CD4-positive, alpha-beta memory T cell (primary cell): Measurements from ENCODE around the gene SKIC2. TPM values are rescaled to one million over a fixed set of nuclear protein-coding genes. Genes with fewer than 3 reads are reported as not detected.
"Not testable (repeated sequence)": the region's sequence is repeated elsewhere in the genome, so short reads cannot be mapped to it uniquely, and the experiment has no call there.

Experiments used
- CTCF ChIA-PET: fragments of 350-600 bp; sonication (Branson Sonifier 250); formaldehyde crosslinking; loops from one replicate; lab custom pipeline; 2021; ENCODE audit warnings: inconsistent platforms; ENCODE audit not compliant: partially characterized antibody; lab: Charles Lee
- POLR2A ChIA-PET: fragments of 350-600 bp; sonication (Branson Sonifier 250); formaldehyde crosslinking; loops from one replicate; lab custom pipeline; 2021; ENCODE audit not compliant: partially characterized antibody; lab: Charles Lee
- DNase-seq, 5 donors: peaks; one replicate each; pipeline versions ENCODE4 v3.0.0 to v3.0.0-alpha.2; 2020 to 2022; ENCODE audit warnings: mixed read lengths in 1 of 5
- H3K27ac ChIP-seq: one replicate; pipeline ENCODE4 v1.7.0; 2013; ENCODE audit warnings: low read depth, low read length
- H3K27me3 ChIP-seq: 2 replicates; pipeline ENCODE4 v1.7.0; 2013; ENCODE audit warnings: mild to moderate bottlenecking, low read length, moderate library complexity; ENCODE audit not compliant: insufficient read depth
- H3K36me3 ChIP-seq: 2 replicates; pipeline ENCODE4 v1.7.0; 2013; ENCODE audit warnings: mild to moderate bottlenecking, low read length, moderate library complexity; ENCODE audit not compliant: insufficient read depth
- H3K4me1 ChIP-seq: 2 replicates; pipeline ENCODE4 v1.7.0; 2013; ENCODE audit warnings: mild to moderate bottlenecking, low read length, moderate library complexity; ENCODE audit not compliant: insufficient read depth
- H3K4me3 ChIP-seq, 2 donors: one replicate each; pipeline ENCODE4 v1.7.0; 2013; ENCODE audit warnings: low read length in 2 of 2, mild to moderate bottlenecking in 1 of 2
- H3K9me3 ChIP-seq, 2 donors: one replicate each; pipeline ENCODE4 v1.7.0; 2013; ENCODE audit warnings: low read length in 2 of 2, control low read depth in 1 of 2; ENCODE audit not compliant: control insufficient read depth in 1 of 2
- H3K27ac Mint-ChIP-seq, 7 donors: one replicate each; pipeline ENCODE4 v1.8.0; 2020 to 2021; ENCODE audit warnings: mixed read lengths in 7 of 7, mild to moderate bottlenecking in 6 of 7, inconsistent platforms in 3 of 7, moderate library complexity in 3 of 7
- H3K27me3 Mint-ChIP-seq, 2 donors: one replicate each; pipeline ENCODE4 v1.8.0; 2020 to 2021; ENCODE audit warnings: mixed read lengths in 2 of 2
- H3K36me3 Mint-ChIP-seq, 2 donors: one replicate each; pipeline ENCODE4 v1.8.0; 2020 to 2021; ENCODE audit warnings: mixed read lengths in 2 of 2, inconsistent platforms in 1 of 2, mild to moderate bottlenecking in 1 of 2
- H3K4me1 Mint-ChIP-seq, 4 donors: one replicate each; pipeline ENCODE4 v1.8.0; 2020 to 2021; ENCODE audit warnings: mixed read lengths in 4 of 4, mild to moderate bottlenecking in 1 of 4
- H3K4me3 Mint-ChIP-seq, 8 donors: one replicate each; pipeline ENCODE4 v1.8.0; 2020 to 2021; ENCODE audit warnings: mixed read lengths in 8 of 8, mild to moderate bottlenecking in 7 of 8, moderate library complexity in 6 of 8, inconsistent platforms in 3 of 8
- H3K9me3 Mint-ChIP-seq, 8 donors: one replicate each; pipeline ENCODE4 v1.8.0; 2020 to 2021; ENCODE audit warnings: mixed read lengths in 8 of 8, mild to moderate bottlenecking in 5 of 8, inconsistent platforms in 3 of 8, moderate library complexity in 1 of 8
- intact Hi-C: fragments of 100-400 bp; cut with micrococcal nuclease; formaldehyde crosslinking; loops from one replicate; pipeline ENCODE4 v1.15.1; 2023
- polyA plus RNA-seq, 2 donors: library from polyadenylated mRNA; unstranded; fragments of 300-500 nt; fragmentation: Illumina TruSeq; gene quantifications; one replicate each; pipeline ENCODE4 v1.2.3, GENCODE V29; 2021
- total RNA-seq, 2 experiments: library from RNA; stranded (reverse); gene quantifications; one replicate each; pipeline ENCODE4 v1.2.3, GENCODE V29; 2021

SKIC2 gene
- total and polyA plus RNA-seq, 4 experiments from 2014 or later: 21.8 to 119 (median 70.0) TPM

GRCh38 chr6:32008616-32009015 is 49.6 kb downstream of the SKIC2 start:
- H3K27me3 ChIP-seq, H3K9me3 Mint-ChIP-seq, CTCF ChIA-PET, DNase-seq, H3K4me3 ChIP-seq, H3K4me3 Mint-ChIP-seq, H3K27ac ChIP-seq, H3K9me3 ChIP-seq, H3K27ac Mint-ChIP-seq, H3K36me3 ChIP-seq, H3K27me3 Mint-ChIP-seq, H3K36me3 Mint-ChIP-seq, H3K4me1 ChIP-seq, intact Hi-C loops, POLR2A ChIA-PET: not testable (repeated sequence)
- H3K4me1 Mint-ChIP-seq: peaks cover 6 to 12% (median 8%) of the 10 kb centered on the region in 4 donors

DNA sequence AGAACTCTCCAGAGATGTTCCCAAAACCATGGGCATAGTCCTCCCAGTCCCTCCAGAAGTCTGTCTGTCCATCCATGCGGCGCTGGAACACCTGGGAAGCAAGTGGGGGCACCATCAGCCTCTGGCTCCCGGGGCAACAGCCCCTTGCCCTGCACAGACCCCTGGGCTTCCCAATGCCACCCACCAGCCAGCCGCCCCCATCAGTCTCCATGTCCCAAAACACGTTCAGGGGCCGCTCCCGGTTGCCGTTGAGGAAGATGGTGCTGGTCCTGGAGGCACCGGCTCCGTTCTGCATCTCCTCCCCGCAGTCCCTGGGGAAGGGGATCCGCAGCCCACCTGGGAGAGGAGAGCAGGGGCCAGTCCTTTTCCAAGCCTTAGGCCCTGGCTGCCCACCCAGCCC is 50.6 kb downstream of the SKIC2 start:
- H3K36me3 ChIP-seq, H3K27me3 Mint-ChIP-seq, CTCF ChIA-PET, H3K4me1 Mint-ChIP-seq, H3K9me3 ChIP-seq, H3K27ac ChIP-seq, H3K9me3 Mint-ChIP-seq, DNase-seq, POLR2A ChIA-PET, H3K27ac Mint-ChIP-seq, H3K4me3 Mint-ChIP-seq, H3K4me3 ChIP-seq, H3K36me3 Mint-ChIP-seq, intact Hi-C loops, H3K4me1 ChIP-seq, H3K27me3 ChIP-seq: not testable (repeated sequence)

DNA sequence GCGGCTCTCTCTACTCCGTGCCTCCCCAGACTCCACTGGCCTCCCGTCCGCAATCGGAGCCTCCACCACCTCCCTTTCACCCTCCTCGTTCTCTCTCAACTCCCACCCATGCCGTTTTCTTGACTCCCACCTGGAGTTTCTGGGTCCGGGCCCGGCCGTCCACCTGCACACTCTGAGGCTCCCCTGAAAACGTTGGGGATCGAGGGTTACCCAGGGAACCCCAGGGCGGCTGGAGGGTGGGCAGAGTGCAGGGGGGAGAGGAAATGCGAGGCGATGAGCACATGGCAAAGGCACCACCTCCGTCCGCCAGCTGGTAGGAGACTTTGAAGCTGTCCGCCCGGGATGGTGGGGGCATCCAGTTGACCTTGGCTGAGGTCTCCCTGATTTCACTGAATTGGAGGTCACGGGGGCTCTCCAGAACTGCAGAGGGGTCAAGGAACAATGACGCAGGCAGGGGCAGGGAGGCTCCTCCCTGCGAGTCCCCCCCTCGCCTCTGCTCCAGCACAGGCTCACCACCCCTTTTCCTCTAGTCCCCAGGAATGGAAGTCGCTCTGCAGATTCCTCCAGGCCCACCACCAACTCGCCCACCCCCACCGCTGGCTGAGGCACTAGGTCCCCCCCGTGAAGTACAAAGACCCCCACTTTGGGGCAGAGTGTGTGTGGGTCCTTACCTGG is 52.0 kb downstream of the SKIC2 start:
- H3K4me1 Mint-ChIP-seq, H3K4me3 Mint-ChIP-seq, H3K9me3 ChIP-seq, POLR2A ChIA-PET, H3K4me3 ChIP-seq, H3K36me3 ChIP-seq, H3K27me3 ChIP-seq, H3K36me3 Mint-ChIP-seq, H3K4me1 ChIP-seq, DNase-seq, CTCF ChIA-PET, intact Hi-C loops, H3K9me3 Mint-ChIP-seq, H3K27ac Mint-ChIP-seq, H3K27ac ChIP-seq, H3K27me3 Mint-ChIP-seq: not testable (repeated sequence)

DNA sequence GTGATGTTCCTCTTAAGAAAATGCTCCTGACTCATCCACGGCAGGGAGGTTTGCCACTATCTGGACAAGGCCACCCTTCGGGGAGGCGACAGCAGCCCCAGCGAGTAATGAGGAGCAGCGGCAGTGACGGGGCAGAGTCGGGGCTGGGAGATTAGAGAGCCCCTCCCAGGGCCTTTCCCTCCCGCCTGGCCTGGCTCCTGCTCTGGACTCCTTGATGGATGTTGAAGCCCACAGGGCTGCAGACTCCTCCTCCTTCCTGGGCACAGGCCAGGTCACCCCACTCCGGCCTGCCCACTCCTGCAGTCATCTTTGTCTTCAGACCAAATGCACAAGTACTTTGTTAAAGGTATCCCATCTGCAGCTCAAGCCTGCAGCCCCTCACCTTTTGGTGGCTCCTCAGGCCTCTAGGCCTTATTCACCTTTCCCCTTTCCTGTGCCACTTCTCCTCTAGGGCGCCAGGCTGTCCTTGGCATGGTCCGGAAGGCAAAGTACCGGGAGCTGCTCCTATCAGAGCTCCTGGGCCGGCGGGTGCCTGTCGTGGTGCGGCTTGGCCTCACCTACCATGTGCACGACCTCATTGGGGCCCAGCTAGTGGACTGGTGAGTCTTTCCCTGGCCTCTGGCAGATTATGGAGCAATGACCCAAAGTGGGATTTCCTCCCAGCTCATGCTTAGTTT is 54.1 kb downstream of the SKIC2 start:
- CTCF ChIA-PET, H3K27ac Mint-ChIP-seq: not testable (repeated sequence)

DNA sequence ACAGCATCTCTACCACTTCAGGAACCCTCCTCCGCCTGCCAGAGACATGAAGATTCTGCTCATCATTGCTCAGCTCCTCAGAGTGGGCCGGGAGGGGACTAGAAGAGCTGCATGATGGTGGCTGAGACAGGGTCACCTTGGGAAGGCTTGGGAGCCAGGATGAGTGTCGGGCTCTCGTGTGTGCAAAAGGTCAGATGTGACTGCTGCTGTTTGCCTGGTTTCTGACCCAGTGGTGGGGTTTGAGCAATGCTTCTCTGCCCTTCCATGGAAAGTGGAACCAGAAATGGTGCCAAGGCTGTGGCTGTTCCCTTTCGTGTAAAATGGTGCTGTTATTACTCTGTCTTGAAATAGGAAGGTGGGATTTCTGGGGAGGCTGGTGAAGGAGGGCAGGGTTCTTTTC is 54.8 kb downstream of the SKIC2 start:
- DNase-seq, H3K27ac ChIP-seq, H3K36me3 ChIP-seq, H3K9me3 Mint-ChIP-seq, H3K27me3 ChIP-seq, H3K27ac Mint-ChIP-seq, H3K4me1 ChIP-seq, H3K36me3 Mint-ChIP-seq, POLR2A ChIA-PET, H3K27me3 Mint-ChIP-seq, H3K4me3 ChIP-seq, H3K9me3 ChIP-seq, H3K4me1 Mint-ChIP-seq, H3K4me3 Mint-ChIP-seq, CTCF ChIA-PET, intact Hi-C loops: not testable (repeated sequence)

More for the DNA sequence above, 54.1 kb downstream of the SKIC2 start:
- H3K4me1 ChIP-seq, intact Hi-C loops, H3K4me3 Mint-ChIP-seq, H3K27ac ChIP-seq, H3K4me3 ChIP-seq, POLR2A ChIA-PET, H3K9me3 Mint-ChIP-seq, H3K36me3 ChIP-seq, H3K4me1 Mint-ChIP-seq, H3K9me3 ChIP-seq, H3K27me3 Mint-ChIP-seq, H3K36me3 Mint-ChIP-seq, DNase-seq, H3K27me3 ChIP-seq: not testable (repeated sequence)

- DNase-seq, H3K27ac Mint-ChIP-seq, H3K4me3 Mint-ChIP-seq, H3K36me3 ChIP-seq, H3K4me1 Mint-ChIP-seq, POLR2A ChIA-PET, H3K27me3 ChIP-seq, CTCF ChIA-PET, H3K27me3 Mint-ChIP-seq, H3K9me3 ChIP-seq, H3K4me1 ChIP-seq, H3K4me3 ChIP-seq, H3K36me3 Mint-ChIP-seq, intact Hi-C loops, H3K9me3 Mint-ChIP-seq, H3K27ac ChIP-seq: not testable (repeated sequence)
These were observed 55.6 kb downstream of the SKIC2 start, which contains the start of gene C4B for GRCh38 chr6:32014547-32014946. Gene C4B (plus strand): TSS chr6:32014795. CDS start chr6:32014846, 51 bp downstream.
